SU-DHL-6 (cell line): ENCODE measurements around the gene ZNF516.

Experiments used
- H2AFZ ChIP-seq: fragments of 200-600 bp; sonication (generic); 2 replicates; pipeline ENCODE4 v1.6.1; 2014; ENCODE audit warnings: low read depth, mild to moderate bottlenecking, moderate library complexity, mixed read lengths, antibody characterized with exemption, low read length; ENCODE audit not compliant: severe bottlenecking
- H3F3A ChIP-seq: fragments of 200-600 bp; shearing (Covaris generic); 2 replicates; pipeline ENCODE4 v1.6.0; 2016; ENCODE audit warnings: antibody characterized with exemption, mild to moderate bottlenecking; ENCODE audit not compliant: insufficient read depth
- H3K27ac ChIP-seq: fragments of 200-600 bp; sonication (generic); 2 replicates; pipeline ENCODE4 v1.5.1; 2016; ENCODE audit warnings: low read depth, mild to moderate bottlenecking, low read length, moderate library complexity, mixed read lengths
- H3K27me3 ChIP-seq: fragments of 200-600 bp; sonication (generic), shearing (Covaris generic); 2 replicates; pipeline ENCODE4 v1.6.0; 2014; ENCODE audit warnings: mild to moderate bottlenecking, low read length
- H3K36me3 ChIP-seq: fragments of 200-600 bp; sonication (generic); 2 replicates; pipeline ENCODE4 v1.6.1; 2014; ENCODE audit warnings: mild to moderate bottlenecking, low read length, mixed read lengths
- H3K4me2 ChIP-seq: fragments of 300-600, 200-600 bp; shearing (Covaris generic), sonication (generic); 2 replicates; pipeline ENCODE4 v1.6.0; 2014; ENCODE audit warnings: low read length, low read depth, mild to moderate bottlenecking; ENCODE audit not compliant: poor library complexity, severe bottlenecking
- H3K4me3 ChIP-seq: fragments of 200-600 bp; sonication (generic); 2 replicates; pipeline ENCODE4 v1.5.1; 2014; ENCODE audit warnings: antibody characterized with exemption, low read length, mild to moderate bottlenecking, mixed read lengths; ENCODE audit not compliant: insufficient read depth, poor library complexity, severe bottlenecking
- H3K79me2 ChIP-seq: fragments of 200-600 bp; sonication (generic); 2 replicates; pipeline ENCODE4 v1.6.1; 2014; ENCODE audit warnings: mild to moderate bottlenecking, low read length, moderate library complexity; ENCODE audit not compliant: insufficient read depth
- H3K9ac ChIP-seq: fragments of 200-600 bp; sonication (generic); 2 replicates; pipeline ENCODE4 v1.7.0; 2014; ENCODE audit warnings: mild to moderate bottlenecking, low read length
- H3K9me2 ChIP-seq: fragments of 200-600 bp; sonication (generic); replicated peaks from 2 replicates; pipeline ENCODE4 v1.6.1; 2014; ENCODE audit warnings: low read length; ENCODE audit not compliant: insufficient read depth
- H3K9me3 ChIP-seq: fragments of 200-600 bp; sonication (generic); 2 replicates; pipeline ENCODE4 v1.6.1; 2014; ENCODE audit warnings: low read length, mixed read lengths; ENCODE audit not compliant: insufficient read depth
- H4K20me1 ChIP-seq: fragments of 200-600 bp; sonication (generic); 2 replicates; pipeline ENCODE4 v1.6.1; 2014; ENCODE audit warnings: low read depth, mild to moderate bottlenecking, antibody characterized with exemption, low read length, moderate library complexity, mixed read lengths
- CTCF ChIP-seq: fragments of 200-600 bp; sonication (generic); IDR thresholded peaks from one replicate; pipeline ENCODE4 v1.5.1; 2017; ENCODE audit warnings: antibody characterized with exemption, mild to moderate bottlenecking, low read length, moderate library complexity; ENCODE audit not compliant: insufficient read depth, poor library complexity, severe bottlenecking
- EZH2phosphoT487 ChIP-seq: fragments of 200-600 bp; sonication (generic), shearing (Covaris generic); conservative IDR thresholded peaks from 2 replicates; pipeline ENCODE4 v1.6.1; 2018; ENCODE audit warnings: mild to moderate bottlenecking, antibody characterized with exemption, low read length, moderate library complexity, mixed read lengths

ZNF516 gene

GRCh38 chr18:76521417-76522121, 26.5 kb upstream of the ZNF516 start:
- Histone ChIP-seq H3K79me2 (no peaks in the 10 kb centered on the region), H3K4me2 (no peak overlapping the region), H2AFZ (no peak overlapping the region), H3K36me3 (no peaks in the 10 kb centered on the region), H3F3A (no peaks in the 10 kb centered on the region), H3K9ac (no peak overlapping the region), H3K9me3 (no peaks in the 10 kb centered on the region), H3K27ac (no peak overlapping the region), H3K9me2 (no peaks in the 10 kb centered on the region), H3K4me3 (no peak overlapping the region), H3K27me3 (no peaks in the 10 kb centered on the region), H4K20me1 (no peaks in the 10 kb centered on the region)
- TF ChIP-seq CTCF = no peak
- TF ChIP-seq EZH2phosphoT487 = no peak

- Histone ChIP-seq H3K9ac (no peak overlapping the region), H3K36me3 (no peaks in the 10 kb centered on the region), H2AFZ (peak overlapping the region; percentile 11), H3K27me3 (no peaks in the 10 kb centered on the region), H3F3A (no peaks in the 10 kb centered on the region), H3K27ac (no peak overlapping the region), H3K9me3 (no peaks in the 10 kb centered on the region), H4K20me1 (no peaks in the 10 kb centered on the region), H3K9me2 (no peaks in the 10 kb centered on the region), H3K79me2 (no peaks in the 10 kb centered on the region), H3K4me2 (no peak overlapping the region), H3K4me3 (no peak overlapping the region)
- TF ChIP-seq CTCF (no peak), EZH2phosphoT487 (no peak)
Measured at GRCh38 chr18:76518860-76519538, 24.0 kb upstream of the ZNF516 start.

- no peaks in the 10 kb centered on the region for H3K36me3 ChIP-seq
- no peaks in the 10 kb centered on the region for H4K20me1 ChIP-seq
- no peaks in the 10 kb centered on the region for H3K9me2 ChIP-seq
- no peak overlapping the region for H3K4me3 ChIP-seq
- H2AFZ ChIP-seq = peak overlapping the region; percentile 2
- no peak overlapping the region for H3K27ac ChIP-seq
- no peaks in the 10 kb centered on the region for H3K27me3 ChIP-seq
- no peaks in the 10 kb centered on the region for H3F3A ChIP-seq
- H3K79me2 ChIP-seq = no peaks in the 10 kb centered on the region
- no peaks in the 10 kb centered on the region for H3K9me3 ChIP-seq
- H3K4me2 ChIP-seq = no peak overlapping the region
- no peak overlapping the region for H3K9ac ChIP-seq
- no peak for TF ChIP-seq EZH2phosphoT487
- no peak for TF ChIP-seq CTCF
Measured at GRCh38 chr18:76518123-76518859, 23.2 kb upstream of the ZNF516 start.
